Activated CD8-positive, alpha-beta memory T cell treated with anti-CD3 and anti-CD28 coated beads for 4 hours (primary cell): ENCODE data around the gene VWCE.

Experiments
- DNase-seq, 2 donors: peaks; one replicate each; pipeline ENCODE4 v3.0.0-alpha.2; 2020; ENCODE audit warnings: low read depth in 2 of 2

The VWCE gene

DNA sequence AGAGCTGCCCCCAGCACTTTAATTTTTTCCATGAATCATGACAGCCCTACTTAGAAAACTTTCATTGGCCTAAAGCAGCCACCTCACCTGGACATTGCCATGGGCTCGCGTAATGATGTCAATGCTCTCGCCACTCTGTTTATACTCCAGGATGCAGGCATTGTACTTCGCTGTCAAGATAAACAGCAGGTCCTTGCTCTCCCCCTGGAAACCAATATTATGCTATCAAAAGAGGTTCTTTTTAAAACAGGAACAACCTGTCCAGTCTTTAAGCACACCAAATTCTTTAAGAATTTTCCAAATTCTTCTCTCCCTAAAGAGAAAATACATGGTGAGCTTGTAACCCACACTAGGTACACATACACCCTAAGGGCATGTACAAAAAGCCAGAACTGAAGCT lies 34.8 kb upstream of the VWCE start:
- no peak for DNase-seq

DNA sequence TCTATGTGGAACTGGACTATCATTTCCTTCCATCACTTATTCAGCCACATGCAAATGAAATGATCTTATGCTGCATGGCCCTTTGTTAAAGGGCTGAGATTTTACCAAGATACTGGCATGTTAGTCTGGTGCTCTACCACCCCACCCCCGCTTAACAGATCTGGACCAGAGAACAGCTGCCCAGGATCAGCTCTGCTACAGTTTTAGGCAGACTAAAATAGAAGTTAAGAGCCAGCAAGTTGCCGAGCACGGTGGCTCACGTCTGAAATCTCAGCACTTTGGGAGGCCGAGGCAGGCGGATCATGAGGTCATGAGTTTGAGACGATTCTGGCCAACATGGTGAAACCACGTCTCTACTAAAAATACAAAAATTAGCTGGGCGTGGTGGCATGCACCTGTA lies 33.2 kb upstream of the VWCE start:
- DNase-seq = no peak

DNA sequence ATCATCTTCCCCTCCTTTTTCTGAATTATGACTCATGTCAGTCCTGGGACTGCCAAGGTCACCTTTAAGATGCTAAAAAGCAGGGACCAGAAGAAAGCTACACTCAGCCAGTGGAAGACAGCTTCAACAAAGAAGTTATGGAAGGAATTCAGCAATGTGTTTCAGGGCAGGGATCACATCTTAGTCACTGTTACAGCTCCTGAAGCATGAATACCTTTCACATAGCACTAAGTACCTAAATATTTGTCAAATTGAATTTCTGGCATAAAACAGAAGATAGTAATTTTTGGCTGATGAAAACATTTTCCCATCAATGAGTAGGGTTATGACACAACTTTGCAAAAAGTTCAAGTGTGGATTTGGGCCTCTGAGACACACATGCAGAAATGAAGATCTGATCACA lies 32.6 kb upstream of the VWCE start:
- no peak for DNase-seq

DNA sequence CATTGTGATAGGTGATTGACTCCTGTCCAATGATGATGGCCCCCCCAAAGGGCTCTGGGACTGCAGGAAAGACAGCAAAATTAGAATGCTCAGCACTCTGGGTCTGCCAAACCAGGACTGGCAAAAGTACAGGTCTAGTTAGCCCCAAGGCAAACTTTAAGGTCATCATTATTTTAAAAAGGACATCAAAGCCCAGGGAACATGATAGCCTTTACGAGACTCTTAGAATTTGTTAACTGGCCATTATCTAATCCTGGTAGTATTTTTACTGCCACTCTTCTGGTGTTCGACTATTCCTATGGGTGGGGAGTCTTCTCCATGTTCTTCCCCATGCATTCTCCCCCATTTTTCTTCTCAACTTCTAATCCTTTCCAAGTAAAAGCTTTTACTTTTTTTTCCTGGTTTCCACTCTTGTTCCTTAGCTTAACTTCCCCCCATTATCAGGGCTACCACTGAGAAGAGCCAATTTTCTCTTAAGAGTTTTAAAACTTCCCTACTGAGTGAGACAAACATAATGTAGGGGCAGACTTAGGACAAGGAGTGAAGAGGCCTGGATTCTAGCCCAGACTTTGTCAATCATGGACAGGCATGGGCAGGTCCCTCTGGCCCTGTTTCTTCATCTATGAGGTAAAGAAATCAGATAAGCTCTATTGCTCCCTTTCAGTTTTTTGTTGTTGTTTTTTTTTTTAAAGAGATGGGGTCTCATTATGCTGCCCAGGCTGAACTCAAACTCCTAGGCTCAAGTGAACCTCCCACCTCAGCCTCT lies 30.7 kb upstream of the VWCE start:
- no peak for DNase-seq

DNA sequence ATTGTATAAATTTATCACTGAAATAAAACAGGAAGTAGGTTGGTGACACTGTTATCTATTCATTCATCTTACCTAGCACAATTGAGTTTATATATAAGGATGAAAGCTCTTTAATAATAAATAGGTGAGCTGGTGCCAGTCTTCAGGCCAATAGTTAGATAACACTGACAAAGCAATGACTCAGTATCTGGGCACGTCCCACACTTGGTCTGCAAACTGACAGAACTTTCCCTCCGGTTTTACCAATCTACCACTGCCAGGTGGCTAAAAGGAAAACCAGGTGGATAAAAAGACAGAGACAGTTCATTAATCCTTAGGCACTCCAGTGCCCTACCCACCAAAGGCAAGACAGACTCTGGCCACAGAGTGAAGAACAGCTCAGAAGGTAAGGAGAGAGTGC lies 20.1 kb upstream of the VWCE start:
- no peak for DNase-seq

DNA sequence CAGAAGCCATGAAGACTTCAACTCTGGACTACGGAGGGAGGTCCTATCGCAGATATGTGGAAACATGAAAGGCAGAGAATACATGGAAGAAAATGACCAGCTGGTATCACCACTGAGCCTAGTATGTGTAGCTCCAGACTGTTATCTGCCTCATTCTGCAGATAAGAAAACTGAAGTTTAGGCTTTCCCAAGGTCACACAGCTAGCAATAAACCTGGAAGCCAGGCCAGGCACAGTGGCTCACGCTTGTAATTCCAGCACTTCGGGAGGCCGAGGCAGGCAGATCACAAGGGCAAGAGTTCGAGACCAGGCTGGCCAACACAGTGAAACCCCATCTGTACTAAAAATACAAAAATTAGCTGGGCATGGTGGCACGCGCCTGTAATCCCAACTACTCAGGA lies 15.6 kb upstream of the VWCE start:
- DNase-seq = no peak

DNA sequence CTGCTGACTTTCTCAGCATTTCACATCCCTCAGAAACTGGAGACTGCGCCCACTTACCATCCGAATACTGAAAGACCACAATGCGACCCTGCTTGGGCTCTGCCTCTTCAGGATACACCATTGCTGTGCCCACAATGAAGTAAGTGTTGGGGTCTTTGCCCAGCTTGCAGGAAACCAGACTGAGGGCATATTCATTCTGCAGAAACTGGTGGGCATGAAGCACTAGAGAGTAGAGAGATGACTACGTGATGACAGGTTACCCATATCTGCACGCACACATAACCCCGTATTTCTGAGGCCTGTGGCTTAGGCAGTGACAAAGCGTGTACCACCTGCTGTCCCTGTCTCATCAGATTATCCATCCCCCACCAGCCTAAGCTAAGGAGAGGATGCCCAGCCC lies 14.6 kb upstream of the VWCE start:
- no peak for DNase-seq

DNA sequence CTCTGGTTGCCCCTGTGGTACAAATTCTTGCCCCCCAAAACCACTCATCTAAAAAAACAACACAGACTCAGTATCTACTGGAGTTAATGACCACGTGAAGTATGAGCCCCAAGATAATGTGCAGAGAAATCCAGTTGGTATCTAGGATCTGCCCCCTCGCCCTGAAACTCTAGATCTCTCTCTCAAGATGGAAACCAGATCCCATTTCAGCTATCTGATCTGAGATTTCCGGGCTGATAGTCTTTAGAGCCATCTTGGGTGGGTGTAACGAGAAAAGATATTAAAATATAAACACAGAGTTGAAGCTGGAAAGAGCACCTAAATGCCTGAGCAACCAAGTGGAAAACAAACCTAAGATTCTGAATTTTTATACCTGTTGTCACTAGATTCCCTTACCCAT lies 14.0 kb upstream of the VWCE start:
- DNase-seq = no peak

DNA sequence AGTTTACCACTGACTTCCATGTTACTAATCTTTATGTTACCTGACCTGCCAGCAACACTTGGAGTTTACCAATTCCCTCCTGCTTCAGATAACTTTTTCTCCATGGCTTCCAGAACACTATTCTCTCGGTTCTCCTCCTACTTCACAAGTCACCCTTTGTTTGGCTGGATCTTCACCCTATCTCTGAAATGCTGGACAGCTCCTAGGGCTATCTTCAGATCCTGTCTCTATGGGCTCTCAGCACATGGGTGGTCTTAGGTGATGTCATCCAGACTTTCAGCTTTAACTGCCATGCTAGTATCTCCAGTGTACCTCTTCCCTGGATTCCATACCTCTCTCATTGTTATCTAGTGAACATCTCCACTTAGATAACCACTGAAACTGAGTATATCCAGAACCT lies 12.2 kb upstream of the VWCE start:
- no peak for DNase-seq

DNA sequence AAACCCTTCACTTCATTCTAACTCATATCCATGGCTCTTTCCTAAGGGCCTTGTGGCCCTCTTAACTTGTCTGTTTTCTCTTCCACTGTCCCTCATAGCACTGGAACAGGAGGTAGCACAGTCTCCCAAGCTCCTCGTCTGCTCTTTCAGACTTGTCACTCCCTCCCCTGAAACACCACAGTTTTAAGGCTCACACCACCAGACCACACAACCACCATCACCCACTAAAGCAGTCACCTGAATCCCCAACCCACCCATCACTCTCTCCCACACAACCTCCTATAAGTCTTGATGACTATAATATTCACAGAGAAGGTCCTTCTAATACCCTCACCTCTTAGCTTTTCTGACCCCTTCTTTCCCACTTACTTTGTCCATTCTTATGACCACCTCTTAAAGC lies 11.1 kb upstream of the VWCE start:
- no peak for DNase-seq

DNA sequence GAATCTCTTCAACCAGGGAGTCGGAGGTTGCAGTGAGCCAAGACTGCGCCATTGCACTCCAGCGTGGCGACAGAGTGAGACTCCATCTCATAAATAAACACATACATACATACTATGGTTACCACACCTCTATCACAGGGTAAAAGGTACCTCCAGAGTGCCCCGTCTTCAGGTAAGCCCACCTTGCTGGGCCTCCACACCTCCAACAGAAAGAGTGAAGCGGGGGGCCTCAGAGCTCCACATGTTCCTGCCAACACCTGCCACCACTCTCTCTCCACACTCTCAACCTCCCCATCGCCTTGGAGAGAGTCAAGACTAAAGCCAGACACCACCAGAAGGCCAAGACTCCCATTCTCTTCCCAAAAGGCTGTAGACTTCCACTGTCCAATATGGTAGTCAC lies 10.3 kb upstream of the VWCE start:
- no peak for DNase-seq

DNA sequence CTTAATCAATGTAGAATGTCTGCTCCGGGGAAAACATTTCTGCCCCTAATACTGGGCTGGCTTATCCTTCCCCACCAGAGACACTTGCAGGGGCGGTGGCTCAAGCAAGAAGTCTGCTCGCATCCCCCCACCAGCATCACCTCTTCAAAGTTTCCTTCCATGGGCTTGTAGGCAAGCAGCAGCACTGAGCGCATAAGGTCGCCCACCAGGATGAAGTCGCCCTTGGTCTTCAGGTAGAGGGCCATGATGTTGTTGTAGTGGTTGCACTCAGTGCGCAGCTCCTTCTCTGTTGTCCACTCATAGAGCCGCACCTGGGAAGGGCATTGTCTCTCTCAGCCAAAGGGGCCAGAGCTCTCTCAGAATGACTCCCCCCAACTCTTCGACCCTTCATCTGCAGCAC lies 8.6 kb upstream of the VWCE start:
- no peak for DNase-seq

DNA sequence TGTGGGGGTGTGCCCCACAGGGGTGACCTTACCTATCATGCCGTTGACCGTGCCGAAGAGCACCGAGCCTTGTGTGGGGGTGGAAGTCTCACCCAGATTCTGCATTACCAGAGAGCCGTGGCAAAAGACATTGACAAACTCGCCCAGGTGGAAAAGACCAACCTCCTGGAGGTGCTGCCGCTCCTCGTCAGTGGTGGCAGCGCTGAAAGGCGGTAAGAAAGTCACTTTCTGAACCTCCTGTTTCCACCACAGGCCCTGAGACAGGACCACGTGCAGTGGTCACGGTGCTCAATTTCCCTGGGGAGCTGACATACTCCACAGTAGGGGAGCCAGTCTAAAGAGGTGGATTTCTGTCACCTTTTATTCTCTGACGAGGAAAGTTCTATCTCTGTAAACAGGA lies 7.4 kb upstream of the VWCE start:
- no peak for DNase-seq

DNA sequence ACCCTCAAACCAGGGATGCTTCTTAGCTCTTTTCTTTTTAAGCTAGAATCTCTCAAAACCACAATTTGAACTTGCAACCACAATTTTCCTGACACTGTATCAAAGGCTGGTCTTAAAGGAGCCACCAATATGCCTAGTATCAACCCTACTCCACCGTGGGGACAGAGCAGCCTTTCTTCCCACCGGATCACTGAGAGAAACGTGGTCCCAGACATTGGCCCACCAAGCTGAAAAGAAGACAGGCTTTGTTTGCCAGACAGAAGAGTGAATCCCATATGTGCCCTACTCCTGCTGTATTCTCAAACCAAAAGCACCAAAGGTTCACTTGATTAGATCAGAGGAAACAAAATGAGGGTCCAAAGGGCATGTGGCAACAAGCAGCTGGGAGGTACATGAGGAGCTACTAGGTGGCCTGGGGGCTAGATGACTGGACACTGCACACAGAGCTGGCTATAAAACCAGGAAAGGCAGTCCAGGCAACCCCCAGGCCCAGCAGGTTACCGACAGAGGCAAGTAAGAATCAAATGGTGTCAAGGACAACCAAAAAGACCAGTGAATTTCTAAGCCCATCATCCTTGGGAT lies 3.6 kb upstream of the VWCE start:
- no peak for DNase-seq

DNA sequence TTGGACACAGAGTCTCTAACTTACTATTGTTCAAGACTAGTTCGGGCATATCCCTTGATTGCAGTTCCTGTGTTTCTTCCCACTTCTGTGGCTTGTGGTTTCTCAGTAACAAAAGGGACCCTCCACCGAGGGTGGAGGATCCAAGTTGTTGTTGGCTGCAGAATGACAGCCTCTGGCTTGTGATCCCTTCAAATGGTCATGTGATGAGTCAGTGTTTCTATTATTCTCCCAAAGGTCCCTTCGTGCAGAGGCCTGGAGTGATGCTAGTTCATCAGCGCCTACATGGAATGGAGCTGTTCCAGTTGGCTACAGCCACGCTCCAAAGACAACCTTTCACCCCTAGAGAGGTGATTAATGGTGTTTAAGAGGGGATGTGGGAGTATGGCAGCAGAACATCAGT lies 2.6 kb upstream of the VWCE start:
- no peak for DNase-seq

DNA sequence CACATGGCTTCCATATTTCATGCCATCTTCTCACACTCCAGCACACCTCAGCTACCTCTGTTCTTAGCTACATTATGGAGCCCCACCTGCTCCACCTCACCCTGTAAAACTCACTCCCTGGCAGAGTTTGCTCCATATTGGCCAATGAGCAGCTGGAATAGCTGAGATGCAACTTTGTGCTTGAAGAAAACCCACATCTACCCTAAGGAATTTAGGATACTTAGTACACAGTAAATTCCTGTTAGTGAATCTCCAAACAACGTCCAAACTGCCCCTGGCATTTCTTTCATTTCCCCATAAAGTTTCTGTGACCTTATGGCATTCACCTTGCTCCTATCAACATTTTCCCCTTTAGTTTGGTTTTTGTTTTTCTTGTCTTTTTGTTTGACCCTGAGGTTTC lies 2.2 kb upstream of the VWCE start:
- no peak for DNase-seq

DNA sequence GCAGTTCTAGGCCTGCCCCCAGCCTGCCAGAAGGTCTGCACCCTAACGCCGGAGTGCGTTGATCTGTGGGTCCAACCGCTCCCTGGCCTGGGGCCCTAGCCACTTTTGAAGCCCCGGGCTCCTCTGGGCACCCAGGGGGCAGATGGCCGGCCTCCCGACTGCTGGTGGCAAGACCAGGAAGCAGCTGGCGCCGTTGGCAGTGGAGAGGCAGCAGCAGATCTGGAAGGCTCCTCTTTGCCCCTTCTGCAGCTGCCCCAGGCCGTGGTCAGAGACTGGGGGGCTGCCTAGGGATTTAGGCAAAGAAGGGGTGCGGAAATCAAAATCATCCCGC lies 445 bp upstream of the VWCE start:
- no peak for DNase-seq

DNA sequence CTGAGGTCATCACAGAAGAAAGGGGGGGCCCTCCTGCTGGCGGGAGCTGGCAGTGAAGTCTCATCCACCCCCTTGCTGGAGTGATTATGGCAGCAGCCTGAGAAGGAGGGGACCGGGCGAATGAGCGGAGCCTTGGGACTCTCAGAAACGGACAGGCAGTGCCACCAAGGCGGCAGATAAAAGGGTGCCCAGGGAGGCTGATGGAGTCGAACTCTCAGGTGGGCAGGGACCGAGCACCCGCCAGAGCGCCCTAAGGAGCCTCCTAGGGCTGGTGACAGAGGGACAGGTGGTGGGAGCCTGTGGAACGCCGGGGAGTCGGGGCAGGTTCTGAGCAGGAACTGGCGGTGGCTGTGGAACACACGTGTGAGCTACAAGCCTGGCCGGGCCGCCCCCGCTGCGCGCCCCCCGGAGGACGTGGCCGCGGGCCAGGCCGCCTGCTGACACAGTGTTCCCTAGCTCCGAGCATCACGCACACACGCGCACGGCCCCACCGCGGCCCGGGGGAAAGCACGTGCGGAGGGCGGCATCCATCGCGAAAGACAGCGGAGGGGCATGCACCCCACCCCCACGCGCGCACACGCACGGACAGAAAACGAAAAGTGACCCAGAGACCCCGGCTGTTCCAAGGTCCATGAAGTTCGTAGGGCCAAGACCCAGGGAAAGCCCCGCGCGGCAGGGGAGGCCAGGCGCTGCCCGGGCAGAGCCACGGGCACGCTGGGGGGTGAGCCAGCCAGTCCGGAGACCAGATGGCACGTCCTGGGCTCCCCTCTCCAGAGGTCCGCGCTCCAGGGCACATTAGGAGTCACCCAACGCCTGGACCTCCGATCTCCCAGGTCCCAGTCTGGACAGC lies 1.0 kb downstream of the VWCE start:
- DNase-seq = peak; percentile 23 to 45

DNA sequence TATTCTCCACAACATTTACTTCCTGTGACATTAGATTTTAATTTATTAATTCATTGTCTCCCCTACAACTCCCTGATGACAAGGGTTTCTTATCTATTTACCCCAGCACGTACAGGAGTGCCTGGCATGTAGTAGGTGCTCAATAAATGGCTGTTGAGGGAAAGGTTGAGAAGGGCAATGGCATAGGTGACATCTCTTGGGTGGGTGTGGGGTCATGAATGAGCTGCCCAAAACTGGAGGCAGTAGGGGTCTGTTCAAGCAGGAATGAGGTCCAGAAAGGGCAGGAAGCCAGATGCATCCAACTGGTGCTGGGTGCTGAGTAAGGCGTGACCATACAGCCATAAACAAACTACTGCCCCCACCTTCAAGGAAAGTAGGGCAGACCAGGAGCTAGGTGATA lies 2.8 kb downstream of the VWCE start:
- DNase-seq = no peak

DNA sequence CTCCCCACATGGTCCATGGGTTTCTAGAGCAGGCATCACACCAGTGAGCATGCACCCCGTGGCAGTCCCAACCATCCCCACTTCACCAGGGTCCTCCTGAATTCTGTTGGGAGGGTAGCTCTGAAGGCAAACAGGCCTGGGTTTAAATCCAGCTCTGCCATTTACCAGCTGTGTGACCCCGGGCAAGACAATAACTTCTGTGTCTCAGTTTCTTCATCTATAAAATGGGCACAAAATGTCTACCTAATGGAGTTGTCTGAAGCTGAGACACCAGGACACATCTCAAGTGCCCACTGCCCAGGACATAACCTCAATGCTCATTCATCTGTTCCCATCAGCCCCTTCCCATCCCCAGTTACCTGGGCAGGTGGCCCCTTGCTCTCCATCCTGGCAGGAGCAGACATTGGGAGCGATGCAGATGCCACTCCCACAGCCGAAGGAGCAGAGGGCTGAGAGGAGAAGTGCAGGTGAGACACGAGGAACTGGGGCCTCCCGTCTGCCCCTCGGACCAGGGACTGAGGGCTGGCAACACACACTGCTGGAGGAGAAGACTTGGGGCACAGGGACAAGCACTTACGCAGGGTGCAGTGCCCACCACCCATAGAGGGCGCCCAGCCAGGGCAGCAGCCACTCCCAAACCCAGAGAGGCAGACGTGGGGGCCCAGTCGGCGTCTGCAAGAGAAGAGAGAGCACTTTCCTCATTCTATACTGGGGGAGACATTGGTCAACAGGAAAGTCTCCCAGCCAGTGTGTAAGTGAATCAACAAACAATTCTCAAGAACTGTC lies 4.0 kb downstream of the VWCE start:
- DNase-seq = no peak

DNA sequence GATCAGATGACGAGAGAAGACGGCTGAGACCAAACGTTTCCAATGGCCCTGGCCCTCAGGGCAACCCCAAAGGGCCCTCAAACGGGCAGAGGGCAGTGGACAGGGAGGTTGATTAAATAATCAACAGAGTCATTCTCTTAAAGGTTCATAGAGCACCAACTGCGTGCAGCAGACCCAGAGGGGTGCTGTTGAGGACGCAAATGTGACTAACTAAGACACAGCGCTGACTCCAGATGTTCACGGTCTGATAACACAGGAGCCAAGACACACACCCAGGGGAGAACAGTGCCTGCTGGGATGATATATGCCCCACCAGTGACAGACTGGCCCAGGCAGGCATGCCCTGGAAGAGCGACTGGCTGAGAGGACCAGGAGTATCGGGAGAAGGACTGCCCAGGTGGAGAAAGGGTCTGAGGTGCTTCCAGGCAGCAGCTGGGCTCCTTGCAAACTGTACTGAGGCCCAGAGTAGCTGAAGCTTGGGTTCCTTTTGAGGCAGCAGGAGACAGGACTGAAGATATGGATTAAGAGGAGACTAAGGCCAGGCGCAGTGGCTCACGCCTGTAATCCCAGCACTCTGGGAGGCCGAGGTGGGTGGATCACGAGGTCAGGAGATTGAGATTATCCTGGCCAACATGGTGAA lies 7.7 kb downstream of the VWCE start:
- DNase-seq = no peak

DNA sequence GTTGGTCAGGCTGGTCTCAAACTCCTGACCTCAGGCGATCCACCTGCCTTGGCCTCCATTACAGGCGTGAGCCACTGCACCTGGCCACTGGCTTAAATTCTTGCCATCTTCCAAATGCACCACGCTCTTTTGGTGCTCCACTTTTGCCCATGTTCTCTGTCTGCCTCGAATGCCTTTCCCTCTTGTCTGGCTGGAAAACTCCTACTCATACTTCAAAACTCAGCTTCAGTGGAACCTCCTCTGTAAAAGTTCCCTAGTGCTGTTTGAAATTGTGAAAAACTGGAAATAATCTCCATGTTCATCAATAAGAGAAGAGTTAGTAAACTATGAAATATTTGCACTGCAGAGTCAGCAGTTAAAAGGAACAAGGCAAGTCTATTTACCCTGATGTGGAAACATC lies 11.5 kb downstream of the VWCE start:
- DNase-seq = no peak
